Loucy (cell line): Measurements from ENCODE around the gene FXYD6.

Source experiments
- CTCF ChIP-seq: fragments of 200-600 bp; sonication (generic); conservative IDR thresholded peaks from 2 replicates; pipeline ENCODE4 v1.5.1; 2014; ENCODE audit warnings: mild to moderate bottlenecking, antibody characterized with exemption, low read length
- EZH2phosphoT487 ChIP-seq: fragments of 200-600 bp; IDR thresholded peaks from 2 replicates; pipeline ENCODE4 v1.6.1; 2018; ENCODE audit warnings: antibody characterized with exemption, mild to moderate bottlenecking, moderate library complexity, borderline replicate concordance

GRCh38 chr11:117877120-117877784 is 794 bp upstream of the FXYD6 start:
- TF ChIP-seq EZH2phosphoT487: no peak
- no peak for TF ChIP-seq CTCF
